Measurements from ENCODE around the gene CEP57L1.

DNA sequence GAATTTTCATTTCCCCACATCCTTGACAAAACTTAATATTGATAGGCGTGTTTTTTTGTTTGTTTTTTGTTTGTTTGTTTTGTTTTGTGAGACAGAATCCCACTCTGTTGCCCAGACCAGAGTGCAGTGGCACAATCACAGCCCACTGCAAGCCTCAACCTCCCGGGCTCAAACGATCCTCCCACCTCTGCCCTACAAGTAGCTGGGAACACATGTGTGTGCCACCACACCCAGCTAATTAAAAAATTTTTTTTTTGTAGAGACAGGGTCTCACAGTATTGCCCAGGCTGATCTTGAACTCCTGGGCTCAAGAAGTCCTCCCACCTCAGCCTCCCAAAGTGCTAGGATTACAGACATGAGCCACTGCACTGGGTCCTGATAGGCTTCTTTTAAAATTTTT, 9.2 kb downstream of the CEP57L1 start:
- TF ChIP-seq GABPA (IDR thresholded peaks at IDR 0.05 in 1 of 2, conservative IDR thresholded peaks at IDR 0.05 in 1 of 2) (no peak), FOXA1 (IDR thresholded peaks at IDR 0.05) (no peak), CTCF (IDR thresholded peaks at IDR 0.05; ENCODE audit: low read depth, low read length, missing input control) (no peak), TAF1 (conservative IDR thresholded peaks at IDR 0.05) (no peak), HNF4A (conservative IDR thresholded peaks at IDR 0.05) (no peak), EGR1 (IDR thresholded peaks at IDR 0.05; ENCODE audit: low read depth in 2 of 2) (no peak), YY1 (IDR thresholded peaks at IDR 0.05) (no peak), ZBTB33 (IDR thresholded peaks at IDR 0.05) (no peak)
- TF ChIP-seq, protein P1, sequence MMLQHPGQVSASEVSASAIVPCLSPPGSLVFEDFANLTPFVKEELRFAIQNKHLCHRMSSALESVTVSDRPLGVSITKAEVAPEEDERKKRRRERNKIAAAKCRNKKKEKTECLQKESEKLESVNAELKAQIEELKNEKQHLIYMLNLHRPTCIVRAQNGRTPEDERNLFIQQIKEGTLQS (IDR thresholded peaks at IDR 0.05) = no peak
- TF ChIP-seq, protein P2, sequence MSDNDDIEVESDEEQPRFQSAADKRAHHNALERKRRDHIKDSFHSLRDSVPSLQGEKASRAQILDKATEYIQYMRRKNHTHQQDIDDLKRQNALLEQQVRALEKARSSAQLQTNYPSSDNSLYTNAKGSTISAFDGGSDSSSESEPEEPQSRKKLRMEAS (IDR thresholded peaks at IDR 0.05) = no peak
- TF ChIP-seq, protein P3, sequence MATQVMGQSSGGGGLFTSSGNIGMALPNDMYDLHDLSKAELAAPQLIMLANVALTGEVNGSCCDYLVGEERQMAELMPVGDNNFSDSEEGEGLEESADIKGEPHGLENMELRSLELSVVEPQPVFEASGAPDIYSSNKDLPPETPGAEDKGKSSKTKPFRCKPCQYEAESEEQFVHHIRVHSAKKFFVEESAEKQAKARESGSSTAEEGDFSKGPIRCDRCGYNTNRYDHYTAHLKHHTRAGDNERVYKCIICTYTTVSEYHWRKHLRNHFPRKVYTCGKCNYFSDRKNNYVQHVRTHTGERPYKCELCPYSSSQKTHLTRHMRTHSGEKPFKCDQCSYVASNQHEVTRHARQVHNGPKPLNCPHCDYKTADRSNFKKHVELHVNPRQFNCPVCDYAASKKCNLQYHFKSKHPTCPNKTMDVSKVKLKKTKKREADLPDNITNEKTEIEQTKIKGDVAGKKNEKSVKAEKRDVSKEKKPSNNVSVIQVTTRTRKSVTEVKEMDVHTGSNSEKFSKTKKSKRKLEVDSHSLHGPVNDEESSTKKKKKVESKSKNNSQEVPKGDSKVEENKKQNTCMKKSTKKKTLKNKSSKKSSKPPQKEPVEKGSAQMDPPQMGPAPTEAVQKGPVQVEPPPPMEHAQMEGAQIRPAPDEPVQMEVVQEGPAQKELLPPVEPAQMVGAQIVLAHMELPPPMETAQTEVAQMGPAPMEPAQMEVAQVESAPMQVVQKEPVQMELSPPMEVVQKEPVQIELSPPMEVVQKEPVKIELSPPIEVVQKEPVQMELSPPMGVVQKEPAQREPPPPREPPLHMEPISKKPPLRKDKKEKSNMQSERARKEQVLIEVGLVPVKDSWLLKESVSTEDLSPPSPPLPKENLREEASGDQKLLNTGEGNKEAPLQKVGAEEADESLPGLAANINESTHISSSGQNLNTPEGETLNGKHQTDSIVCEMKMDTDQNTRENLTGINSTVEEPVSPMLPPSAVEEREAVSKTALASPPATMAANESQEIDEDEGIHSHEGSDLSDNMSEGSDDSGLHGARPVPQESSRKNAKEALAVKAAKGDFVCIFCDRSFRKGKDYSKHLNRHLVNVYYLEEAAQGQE (IDR thresholded peaks at IDR 0.05) = no peak

Measured in liver (tissue), 3 donors.